Muscle of leg (tissue), 11 donors: Measurements from ENCODE around the gene SAPCD1. TPM values are rescaled to one million over a fixed set of nuclear protein-coding genes. Genes with fewer than 3 reads are reported as not detected.
A peak's percentile ranks its signal among the peaks of the same experiment; 100 is the strongest.

ENCODE experiments used
- DNase-seq: peaks from one replicate; pipeline ENCODE4 v3.0.0; 2013
- H3K27ac ChIP-seq: one replicate; pipeline ENCODE4 v1.5.1; 2013; ENCODE audit warnings: mild to moderate bottlenecking, low read length, control low read depth
- H3K27me3 ChIP-seq: one replicate; pipeline ENCODE4 v1.6.1; 2013; ENCODE audit warnings: low read length; ENCODE audit not compliant: control insufficient read depth, insufficient read depth
- H3K36me3 ChIP-seq: one replicate; pipeline ENCODE4 v1.6.1; 2013; ENCODE audit warnings: low read length; ENCODE audit not compliant: control insufficient read depth, insufficient read depth
- H3K4me1 ChIP-seq: one replicate; pipeline ENCODE4 v1.6.1; 2013; ENCODE audit warnings: low read length; ENCODE audit not compliant: control insufficient read depth, insufficient read depth
- H3K4me3 ChIP-seq: one replicate; pipeline ENCODE4 v1.5.1; 2013; ENCODE audit warnings: low read length, control low read depth
- H3K9me3 ChIP-seq: replicated peaks from 2 replicates; pipeline ENCODE4 v1.6.1; 2013; ENCODE audit warnings: low read depth, low read length; ENCODE audit not compliant: control insufficient read depth
- WGBS: methylation state at CpG from one replicate; pipeline ENCODE4 v1.1.5; 2013; ENCODE audit warnings: missing lambda C conversion rate; ENCODE audit not compliant: insufficient coverage; 5-methylcytosine and 5-hydroxymethylcytosine counted together
- polyA plus RNA-seq, 8 donors: library from polyadenylated mRNA; unstranded; fragments of 120-200 nt; gene quantifications; one replicate each; pipeline versions ENCODE4 v1.2.1 to v1.2.3, GENCODE V29; 2013; ENCODE audit warnings: inconsistent platforms in 1 of 8, low replicate concordance in 1 of 8; ENCODE audit not compliant: insufficient read length in 8 of 8, insufficient read depth in 1 of 8
- total RNA-seq: library from RNA; stranded (reverse); fragments of 120-200 nt; gene quantifications from one replicate; pipeline ENCODE4 v1.2.4, GENCODE V29; 2013

SAPCD1 gene
- total and polyA plus RNA-seq, 9 donors, result 1.4 to 6.3 (median 2.9) TPM

DNA sequence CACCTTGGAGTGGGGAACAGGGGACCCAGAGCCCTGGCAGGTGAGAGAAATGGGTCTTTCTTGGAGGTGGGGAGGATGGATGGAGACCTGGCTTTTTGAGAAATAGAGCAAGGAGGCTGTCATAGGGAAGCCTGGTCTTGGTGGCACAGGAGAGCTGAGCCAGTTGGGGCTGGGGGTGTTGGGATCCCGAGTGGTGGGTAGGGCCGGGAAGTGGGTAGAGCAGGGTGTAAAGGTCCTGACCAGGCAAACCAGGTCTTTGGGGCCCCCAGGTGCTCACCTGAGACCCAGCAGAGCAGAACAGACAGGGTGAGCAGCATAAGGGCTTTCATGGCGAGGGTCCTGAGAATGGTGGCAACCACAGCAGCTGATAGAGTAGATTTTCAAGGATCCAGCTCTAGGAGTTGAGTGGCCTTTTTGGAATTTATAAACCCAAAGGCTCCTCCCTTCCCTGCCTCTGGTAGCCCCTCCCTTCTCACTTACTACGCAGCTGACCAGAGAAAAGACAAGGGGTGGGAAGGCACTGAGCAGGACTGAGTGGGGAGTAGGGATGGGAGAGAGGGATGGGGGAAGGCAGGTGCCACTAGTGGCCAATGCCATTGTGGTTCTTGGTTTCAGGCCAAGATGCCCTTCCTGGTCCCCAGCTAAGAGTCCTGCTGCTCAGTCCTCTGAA lies 41.0 kb upstream of the SAPCD1 start, which contains the start of gene LY6G6C:
Gene LY6G6C (minus strand): TSS at position 396 of the 670 bp plus-strand sequence. CDS start 67 bp downstream, at position 329.
- peaks cover 24% of the 10 kb centered on the region for H3K36me3 ChIP-seq
- H3K9me3 ChIP-seq, result no peaks in the 10 kb centered on the region
- no peak within 1 kb of the TSS for H3K4me3 ChIP-seq
- H3K4me1 ChIP-seq, result no peaks in the 10 kb centered on the region
- no peak within 1 kb of the TSS for H3K27ac ChIP-seq
- H3K27me3 ChIP-seq, result no peaks in the 10 kb centered on the region
- no peak for DNase-seq
- 100% methylated on average over 2 of the region's 4 CpGs for WGBS

DNA sequence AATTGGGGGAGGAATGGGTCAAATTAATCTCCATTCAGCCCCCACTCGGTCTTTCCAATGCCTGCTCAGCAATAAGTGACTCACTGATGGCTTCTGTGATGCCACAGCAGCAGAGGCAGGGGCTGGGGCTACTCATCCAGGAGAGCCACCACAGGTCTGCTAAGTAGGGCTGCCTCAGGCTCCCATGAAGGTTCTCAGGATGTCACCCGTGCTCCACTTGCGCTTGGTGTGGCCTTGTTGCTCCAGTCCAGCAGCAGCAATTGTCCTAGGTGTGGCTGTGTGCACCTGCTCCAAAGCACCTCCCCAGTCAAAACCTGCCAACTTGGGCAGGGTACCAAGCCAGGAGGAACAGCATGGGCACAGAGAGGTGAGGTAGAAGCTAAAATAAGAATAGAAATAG lies 40.3 kb upstream of the SAPCD1 start:
- WGBS, result 95% methylated on average over 3 of the region's 3 CpGs
- no peaks in the 10 kb centered on the region for H3K9me3 ChIP-seq
- H3K4me1 ChIP-seq, result peaks cover 1% of the 10 kb centered on the region
- DNase-seq, result no peak
- H3K4me3 ChIP-seq, result no peak overlapping the region
- peaks cover 30% of the 10 kb centered on the region for H3K36me3 ChIP-seq
- no peaks in the 10 kb centered on the region for H3K27me3 ChIP-seq
- no peak overlapping the region for H3K27ac ChIP-seq

DNA sequence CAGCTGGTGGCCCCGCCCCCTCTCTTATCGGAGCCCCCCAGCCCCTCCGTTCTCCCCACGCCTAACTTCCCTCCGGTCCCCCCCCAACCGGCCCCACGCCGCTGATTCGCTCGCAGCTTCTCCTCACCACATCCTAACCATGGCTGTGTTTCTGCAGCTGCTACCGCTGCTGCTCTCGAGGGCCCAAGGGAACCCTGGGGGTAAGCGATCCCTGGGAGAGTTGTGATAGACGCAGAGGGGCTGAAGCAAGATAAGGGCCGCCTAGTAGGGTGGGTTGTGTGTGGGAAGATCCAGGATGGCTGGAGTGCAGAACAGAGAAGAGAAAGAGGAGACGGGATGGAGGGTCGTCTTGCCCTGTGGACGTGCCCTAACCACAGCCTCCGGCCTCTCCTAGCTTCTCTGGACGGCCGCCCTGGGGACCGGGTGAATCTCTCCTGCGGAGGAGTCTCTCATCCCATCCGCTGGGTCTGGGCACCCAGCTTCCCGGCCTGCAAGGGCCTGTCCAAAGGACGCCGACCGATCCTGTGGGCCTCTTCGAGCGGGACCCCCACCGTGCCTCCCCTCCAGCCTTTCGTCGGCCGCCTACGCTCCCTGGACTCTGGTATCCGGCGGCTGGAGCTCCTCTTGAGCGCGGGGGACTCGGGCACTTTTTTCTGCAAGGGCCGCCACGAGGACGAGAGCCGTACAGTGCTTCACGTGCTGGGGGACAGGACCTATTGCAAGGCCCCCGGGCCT lies 39.0 kb upstream of the SAPCD1 start, which contains the start of gene MPIG6B:
Gene MPIG6B (plus strand): TSS at position 129 of the 735 bp plus-strand sequence. CDS start 11 bp downstream, at position 140.
- Histone ChIP-seq H3K4me1 (peaks cover 13% of the 10 kb centered on the region), H3K4me3 (no peak within 1 kb of the TSS), H3K9me3 (no peaks in the 10 kb centered on the region), H3K36me3 (peaks cover 41% of the 10 kb centered on the region), H3K27ac (no peak within 1 kb of the TSS), H3K27me3 (no peaks in the 10 kb centered on the region)
- no peak for DNase-seq
- WGBS, result 70% methylated on average over 31 of the region's 46 CpGs

DNA sequence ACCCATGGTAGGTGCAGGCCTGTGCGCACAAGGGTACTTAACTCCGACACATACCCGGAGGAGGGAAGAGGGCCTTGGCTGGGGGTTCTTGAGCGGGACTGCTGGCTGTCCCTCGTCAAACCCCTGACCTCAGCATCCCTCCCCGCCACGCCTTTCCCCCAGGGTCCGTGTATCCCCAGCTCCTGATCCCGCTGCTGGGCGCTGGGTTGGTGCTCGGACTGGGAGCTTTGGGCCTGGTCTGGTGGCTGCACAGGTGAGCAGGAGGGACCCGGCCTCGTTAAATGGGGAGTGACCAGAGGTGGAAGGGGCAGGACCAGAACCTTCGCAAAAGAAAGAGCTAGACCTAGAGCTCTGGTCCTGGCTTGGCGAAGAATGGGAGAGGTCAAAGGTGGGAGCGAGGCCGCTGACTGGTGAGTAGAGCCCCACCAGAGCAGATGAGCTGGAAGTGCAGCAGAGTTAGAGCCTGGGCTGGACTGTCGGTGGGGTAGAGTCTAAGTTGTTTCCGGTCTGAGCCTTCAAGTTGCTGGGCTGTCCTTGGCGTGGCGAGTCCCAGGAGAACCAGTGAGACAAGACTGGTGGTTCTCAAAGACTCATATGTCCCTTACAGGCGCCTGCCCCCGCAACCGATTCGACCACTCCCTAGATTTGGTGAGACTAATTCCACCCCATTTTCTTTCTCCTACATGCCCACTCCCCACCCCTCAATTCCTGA lies 38.3 kb upstream of the SAPCD1 start:
- peaks cover 45% of the 10 kb centered on the region for H3K36me3 ChIP-seq
- no peak overlapping the region for H3K27ac ChIP-seq
- 85% methylated on average over 23 of the region's 25 CpGs for WGBS
- H3K4me1 ChIP-seq, result peaks cover 20% of the 10 kb centered on the region
- H3K9me3 ChIP-seq, result no peaks in the 10 kb centered on the region
- H3K27me3 ChIP-seq, result no peaks in the 10 kb centered on the region
- H3K4me3 ChIP-seq, result no peak overlapping the region
- DNase-seq, result no peak

DNA sequence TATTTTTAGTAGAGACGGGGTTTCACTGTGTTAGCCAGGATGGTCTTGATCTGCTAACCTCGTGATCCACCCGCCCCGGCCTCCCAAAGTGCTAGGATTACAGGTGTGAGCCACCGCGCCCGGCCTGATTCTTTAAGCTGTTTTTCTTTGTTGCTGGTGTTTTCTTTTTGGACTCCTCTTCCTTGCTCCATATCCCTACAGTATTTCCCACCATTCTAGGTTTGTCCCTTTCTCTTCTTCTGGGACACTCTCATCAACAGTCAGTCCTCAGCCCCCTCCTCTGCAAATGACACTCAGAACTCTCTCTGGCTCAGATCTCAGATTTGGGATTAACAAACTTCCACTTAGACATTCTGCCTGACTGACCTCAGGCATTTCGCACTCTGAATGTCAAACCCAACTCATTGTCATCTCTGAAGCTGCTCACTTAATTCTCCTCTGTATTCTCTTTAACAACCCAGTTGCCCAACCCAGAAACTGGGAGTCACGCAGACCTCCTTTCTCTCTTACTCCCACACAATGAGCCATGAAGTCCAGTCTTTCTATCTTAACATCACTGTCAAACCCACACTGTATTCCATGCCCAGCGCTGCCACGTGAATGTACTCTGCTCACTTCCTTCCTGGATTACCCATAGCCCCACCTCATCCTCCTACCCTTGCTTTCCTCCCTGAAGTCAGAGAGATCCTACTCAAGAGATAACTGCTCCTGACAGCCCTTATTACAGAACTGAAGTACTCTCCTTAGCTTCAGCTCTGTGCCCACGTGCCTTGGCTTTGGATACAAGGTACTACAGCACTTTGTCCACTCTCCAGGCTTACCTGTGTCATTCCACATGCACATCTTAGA lies 36.7 kb upstream of the SAPCD1 start:
- H3K4me3 ChIP-seq, result no peak overlapping the region
- WGBS, result 94% methylated on average over 8 of the region's 12 CpGs
- H3K36me3 ChIP-seq, result peaks cover 50% of the 10 kb centered on the region
- H3K4me1 ChIP-seq, result peaks cover 27% of the 10 kb centered on the region
- H3K27me3 ChIP-seq, result no peaks in the 10 kb centered on the region
- DNase-seq, result no peak
- no peaks in the 10 kb centered on the region for H3K9me3 ChIP-seq
- H3K27ac ChIP-seq, result no peak overlapping the region

DNA sequence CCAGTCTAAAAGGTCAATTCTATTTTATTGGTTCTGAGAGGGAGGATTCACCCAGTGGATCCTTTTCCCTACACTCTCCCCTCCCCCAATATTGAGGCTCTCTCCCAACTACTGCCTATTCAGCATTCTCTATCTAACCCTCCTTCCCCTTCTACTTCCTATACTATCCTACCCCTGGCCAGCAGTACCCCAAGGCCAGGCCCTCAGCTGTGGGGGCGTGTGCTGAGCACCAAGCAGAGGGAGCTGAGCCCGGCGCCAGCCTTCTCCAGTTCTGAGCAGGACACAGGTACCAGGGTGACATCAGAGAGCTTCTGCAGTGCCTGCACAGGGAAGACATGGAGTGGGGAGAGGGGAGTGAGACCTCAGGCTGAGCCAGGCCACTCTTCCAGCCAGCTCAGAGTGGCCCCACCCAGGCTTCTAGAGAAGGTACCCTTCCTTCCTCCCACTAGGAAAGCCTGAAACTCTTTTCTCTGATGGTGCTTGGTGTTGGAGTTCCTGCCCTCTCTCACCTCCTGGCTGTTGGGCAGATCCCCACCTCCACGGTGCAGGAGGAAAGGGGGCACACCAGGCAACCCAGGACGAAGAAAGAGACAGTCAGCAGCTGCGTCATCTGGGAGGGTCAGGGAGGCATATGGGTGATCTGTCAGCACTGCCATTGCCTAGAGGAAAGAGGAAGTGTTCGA lies 35.3 kb upstream of the SAPCD1 start:
- Histone ChIP-seq H3K27ac (peak overlapping the region; percentile 65), H3K36me3 (peaks cover 63% of the 10 kb centered on the region), H3K4me1 (peaks cover 29% of the 10 kb centered on the region), H3K9me3 (no peaks in the 10 kb centered on the region), H3K27me3 (no peaks in the 10 kb centered on the region), H3K4me3 (no peak overlapping the region)
- peak; percentile 65 for DNase-seq
- 82% methylated on average over 6 of the region's 7 CpGs for WGBS

DNA sequence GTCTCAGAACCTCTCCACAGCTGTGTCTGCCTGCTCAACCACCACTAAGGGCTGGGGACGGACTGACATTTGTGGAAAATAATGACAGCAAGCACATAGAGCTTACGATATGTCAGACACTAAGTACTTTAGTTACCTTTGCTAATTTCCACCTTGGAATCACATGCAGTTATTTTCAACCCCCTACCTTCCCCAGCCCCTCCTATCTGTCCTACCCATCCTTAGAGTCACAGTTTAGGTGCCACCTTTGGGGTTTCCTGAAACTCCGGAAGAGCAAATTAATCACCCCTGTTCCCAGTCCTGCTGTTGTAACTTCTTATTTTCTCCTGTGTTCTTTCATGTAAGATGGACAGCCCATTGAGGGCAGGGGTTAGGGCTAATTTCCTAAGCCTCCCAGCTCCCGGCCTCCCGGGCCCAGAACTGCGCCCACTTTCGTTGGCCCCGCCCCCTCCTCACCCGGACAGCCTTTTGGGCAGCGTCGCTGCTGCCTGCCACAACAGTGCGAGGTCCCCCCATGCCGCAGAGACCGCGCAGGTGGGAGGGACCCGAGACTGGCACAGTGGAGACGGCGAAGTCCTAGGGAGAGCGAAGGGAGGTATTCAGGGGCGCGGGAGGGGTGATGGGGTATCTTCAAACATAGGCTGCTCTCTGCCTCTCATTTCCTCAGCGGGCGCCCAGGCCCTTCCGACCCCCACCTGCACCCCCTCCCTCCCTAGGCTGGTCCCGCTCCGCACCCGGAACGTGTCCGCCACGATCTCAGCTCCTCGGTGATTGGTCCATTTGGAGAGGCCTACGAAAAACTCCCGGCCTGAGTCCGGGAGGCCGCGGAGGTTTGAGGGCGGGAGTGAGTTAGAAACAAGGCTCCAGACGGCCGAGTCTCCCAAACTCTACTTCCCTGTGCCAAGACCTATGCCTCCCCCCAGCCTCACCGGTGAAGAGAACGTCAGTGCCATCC lies 34.5 kb upstream of the SAPCD1 start:
- Histone ChIP-seq H3K4me3 (peak overlapping the region; percentile 99), H3K9me3 (no peaks in the 10 kb centered on the region), H3K27ac (peak overlapping the region; percentile 100), H3K4me1 (peaks cover 29% of the 10 kb centered on the region), H3K36me3 (peaks cover 70% of the 10 kb centered on the region), H3K27me3 (no peaks in the 10 kb centered on the region)
- 64% methylated on average over 21 of the region's 41 CpGs for WGBS
- DNase-seq, result peak; percentile 36

DNA sequence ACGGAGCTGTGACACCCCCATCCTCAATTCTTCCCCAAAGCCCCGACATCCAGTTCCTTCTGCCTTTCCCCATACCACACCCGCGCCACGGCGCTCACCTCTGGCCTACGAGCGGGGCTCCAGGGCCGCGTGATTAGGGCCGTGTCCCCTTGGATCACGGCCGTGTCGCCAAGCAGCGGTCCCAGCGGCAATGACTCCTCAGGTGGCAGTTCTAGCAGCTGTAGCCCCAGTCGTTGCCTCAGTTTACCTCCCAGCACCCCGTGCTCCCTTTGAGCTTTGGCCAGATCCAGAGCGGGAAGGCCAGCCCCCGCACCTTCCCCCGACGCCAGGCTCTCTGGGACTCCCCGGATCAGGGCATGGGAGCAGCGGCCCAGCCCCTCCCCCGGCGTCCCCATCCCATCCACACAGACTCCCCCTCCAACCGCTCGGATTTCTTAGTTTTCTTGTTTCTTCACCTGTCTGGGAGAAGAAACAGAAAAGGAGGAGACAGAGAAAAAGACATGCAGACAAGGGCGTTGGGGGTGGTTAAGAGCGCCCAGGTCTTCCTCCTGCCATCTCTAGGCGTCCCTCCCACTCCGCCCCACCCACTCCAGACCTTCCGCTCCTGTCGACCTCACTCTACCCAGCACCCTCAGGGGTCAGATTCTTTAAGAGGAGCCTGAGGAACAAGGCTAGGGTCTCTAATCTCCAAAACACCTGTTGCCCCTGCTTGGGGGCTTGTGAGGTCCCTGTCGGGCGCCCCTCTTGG lies 33.5 kb upstream of the SAPCD1 start, which contains the start of gene DDAH2:
Gene DDAH2 (minus strand): TSS at position 533 of the 748 bp plus-strand sequence. CDS start 138 bp downstream, at position 395.
- Histone ChIP-seq H3K27ac (peak within 1 kb of the TSS; percentile 100), H3K9me3 (no peaks in the 10 kb centered on the region), H3K4me1 (peaks cover 29% of the 10 kb centered on the region), H3K36me3 (peaks cover 78% of the 10 kb centered on the region), H3K27me3 (no peaks in the 10 kb centered on the region), H3K4me3 (peak within 1 kb of the TSS; percentile 99)
- 13% methylated on average over 25 of the region's 36 CpGs for WGBS
- peak; percentile 40 for DNase-seq
